ENCODE results near the gene DNAJC22.
A peak's percentile ranks its signal among the peaks of the same experiment; 100 is the strongest.
"Not testable (repeated sequence)": the region's sequence is repeated elsewhere in the genome, so short reads cannot be mapped to it uniquely, and the experiment has no call there.

The DNAJC22 gene

GRCh38 chr12:49346659-49347310 lies at the start of gene DNAJC22:
TSS of gene DNAJC22 (plus strand) at chr12:49346888. CDS start at chr12:49348873, 1,985 bp downstream.
- H3K27me3 ChIP-seq (ENCODE audit: insufficient read depth, low read length), result peaks cover 91% of the 10 kb centered on the region
- no peak within 1 kb of the TSS for H3K27ac ChIP-seq (ENCODE audit: low read length)
- H3K4me1 ChIP-seq (ENCODE audit: insufficient read depth, low read length), result peaks cover 9% of the 10 kb centered on the region
- H3K36me3 ChIP-seq (ENCODE audit: insufficient read depth, low read depth, low read length), result no peaks in the 10 kb centered on the region
- H3K9ac ChIP-seq (ENCODE audit: low read depth, low read length), result no peak within 1 kb of the TSS
- H3K4me3 ChIP-seq (ENCODE audit: low read length), result peak within 1 kb of the TSS; percentile 55; the same call in 1 of the 2 replicates
- no peaks in the 10 kb centered on the region for H3K9me3 ChIP-seq (ENCODE audit: insufficient read depth, low read depth, low read length)

- H3K4me3 ChIP-seq (ENCODE audit: low read length), result peak overlapping the region; percentile 41; the same call in 1 of the 2 replicates
- H3K36me3 ChIP-seq (ENCODE audit: insufficient read depth, low read depth, low read length), result no peaks in the 10 kb centered on the region
- 0 out of 2 replicates have a peak, but pooled peaks cover 3% of the 10 kb centered on the region for H3K9me3 ChIP-seq (ENCODE audit: insufficient read depth, low read depth, low read length)
- H3K27me3 ChIP-seq (ENCODE audit: insufficient read depth, low read length), result peaks cover 78% of the 10 kb centered on the region
- H3K27ac ChIP-seq (ENCODE audit: low read length), result no peak overlapping the region
- no peak overlapping the region for H3K9ac ChIP-seq (ENCODE audit: low read depth, low read length)
- H3K4me1 ChIP-seq (ENCODE audit: insufficient read depth, low read length), result no peaks in the 10 kb centered on the region
These were observed 49.0 kb upstream of the DNAJC22 start for GRCh38 chr12:49297695-49298060.

GRCh38 chr12:49298160-49298559 lies 48.5 kb upstream of the DNAJC22 start:
- H3K9me3 ChIP-seq (ENCODE audit: insufficient read depth, low read depth, low read length), result 0 out of 2 replicates have a peak, but pooled peaks cover 3% of the 10 kb centered on the region
- no peaks in the 10 kb centered on the region for H3K4me1 ChIP-seq (ENCODE audit: insufficient read depth, low read length)
- no peak overlapping the region for H3K9ac ChIP-seq (ENCODE audit: low read depth, low read length)
- no peak overlapping the region for H3K4me3 ChIP-seq (ENCODE audit: low read length)
- H3K27ac ChIP-seq (ENCODE audit: low read length), result no peak overlapping the region
- no peaks in the 10 kb centered on the region for H3K36me3 ChIP-seq (ENCODE audit: insufficient read depth, low read depth, low read length)
- H3K27me3 ChIP-seq (ENCODE audit: insufficient read depth, low read length), result peaks cover 78% of the 10 kb centered on the region

GRCh38 chr12:49301760-49302159 lies 44.9 kb upstream of the DNAJC22 start:
- Histone ChIP-seq H3K27me3 (ENCODE audit: insufficient read depth, low read length) (peaks cover 58% of the 10 kb centered on the region), H3K9me3 (ENCODE audit: insufficient read depth, low read depth, low read length) (no peaks in the 10 kb centered on the region), H3K27ac (ENCODE audit: low read length) (no peak overlapping the region), H3K4me1 (ENCODE audit: insufficient read depth, low read length) (no peaks in the 10 kb centered on the region), H3K9ac (ENCODE audit: low read depth, low read length) (no peak overlapping the region), H3K36me3 (ENCODE audit: insufficient read depth, low read depth, low read length) (no peaks in the 10 kb centered on the region), H3K4me3 (ENCODE audit: low read length) (no peak overlapping the region)

GRCh38 chr12:49304161-49304560 lies 42.5 kb upstream of the DNAJC22 start:
- no peak overlapping the region for H3K27ac ChIP-seq (ENCODE audit: low read length)
- no peaks in the 10 kb centered on the region for H3K4me1 ChIP-seq (ENCODE audit: insufficient read depth, low read length)
- peaks cover 34% of the 10 kb centered on the region for H3K27me3 ChIP-seq (ENCODE audit: insufficient read depth, low read length)
- H3K9me3 ChIP-seq (ENCODE audit: insufficient read depth, low read depth, low read length), result no peaks in the 10 kb centered on the region
- H3K4me3 ChIP-seq (ENCODE audit: low read length), result no peak overlapping the region
- no peaks in the 10 kb centered on the region for H3K36me3 ChIP-seq (ENCODE audit: insufficient read depth, low read depth, low read length)
- no peak overlapping the region for H3K9ac ChIP-seq (ENCODE audit: low read depth, low read length)

- no peaks in the 10 kb centered on the region for H3K36me3 ChIP-seq (ENCODE audit: insufficient read depth, low read depth, low read length)
- no peak overlapping the region for H3K9ac ChIP-seq (ENCODE audit: low read depth, low read length)
- no peak overlapping the region for H3K27ac ChIP-seq (ENCODE audit: low read length)
- peaks cover 33% of the 10 kb centered on the region for H3K27me3 ChIP-seq (ENCODE audit: insufficient read depth, low read length)
- no peaks in the 10 kb centered on the region for H3K9me3 ChIP-seq (ENCODE audit: insufficient read depth, low read depth, low read length)
- H3K4me3 ChIP-seq (ENCODE audit: low read length), result no peak overlapping the region
- no peaks in the 10 kb centered on the region for H3K4me1 ChIP-seq (ENCODE audit: insufficient read depth, low read length)
These were observed 40.8 kb upstream of the DNAJC22 start for GRCh38 chr12:49305762-49306510.

GRCh38 chr12:49309386-49309785 lies 37.3 kb upstream of the DNAJC22 start:
- no peak overlapping the region for H3K9ac ChIP-seq (ENCODE audit: low read depth, low read length)
- no peak overlapping the region for H3K4me3 ChIP-seq (ENCODE audit: low read length)
- no peaks in the 10 kb centered on the region for H3K9me3 ChIP-seq (ENCODE audit: insufficient read depth, low read depth, low read length)
- no peaks in the 10 kb centered on the region for H3K36me3 ChIP-seq (ENCODE audit: insufficient read depth, low read depth, low read length)
- H3K27me3 ChIP-seq (ENCODE audit: insufficient read depth, low read length), result peaks cover 12% of the 10 kb centered on the region; the same call in 1 of the 2 replicates
- H3K27ac ChIP-seq (ENCODE audit: low read length), result no peak overlapping the region
- no peaks in the 10 kb centered on the region for H3K4me1 ChIP-seq (ENCODE audit: insufficient read depth, low read length)

- not testable (repeated sequence) for H3K27me3 ChIP-seq (ENCODE audit: insufficient read depth, low read length); H3K9ac ChIP-seq (ENCODE audit: low read depth, low read length); H3K4me1 ChIP-seq (ENCODE audit: insufficient read depth, low read length)
These were observed 36.2 kb upstream of the DNAJC22 start for GRCh38 chr12:49310451-49311000.

GRCh38 chr12:49314811-49315210 lies 31.9 kb upstream of the DNAJC22 start:
- Histone ChIP-seq H3K27me3 (ENCODE audit: insufficient read depth, low read length) (peaks cover 2% of the 10 kb centered on the region), H3K9ac (ENCODE audit: low read depth, low read length) (no peak overlapping the region), H3K27ac (ENCODE audit: low read length) (no peak overlapping the region), H3K9me3 (ENCODE audit: insufficient read depth, low read depth, low read length) (no peaks in the 10 kb centered on the region), H3K4me3 (ENCODE audit: low read length) (no peak overlapping the region), H3K4me1 (ENCODE audit: insufficient read depth, low read length) (no peaks in the 10 kb centered on the region), H3K36me3 (ENCODE audit: insufficient read depth, low read depth, low read length) (no peaks in the 10 kb centered on the region)

More at GRCh38 chr12:49310451-49311000, 36.2 kb upstream of the DNAJC22 start:
- not testable (repeated sequence) for H3K36me3 ChIP-seq (ENCODE audit: insufficient read depth, low read depth, low read length); H3K9me3 ChIP-seq (ENCODE audit: insufficient read depth, low read depth, low read length); H3K27ac ChIP-seq (ENCODE audit: low read length); H3K4me3 ChIP-seq (ENCODE audit: low read length)

GRCh38 chr12:49317118-49317517 lies 29.6 kb upstream of the DNAJC22 start:
- H3K27me3 ChIP-seq (ENCODE audit: insufficient read depth, low read length); H3K27ac ChIP-seq (ENCODE audit: low read length); H3K4me1 ChIP-seq (ENCODE audit: insufficient read depth, low read length); H3K4me3 ChIP-seq (ENCODE audit: low read length); H3K9me3 ChIP-seq (ENCODE audit: insufficient read depth, low read depth, low read length); H3K9ac ChIP-seq (ENCODE audit: low read depth, low read length); H3K36me3 ChIP-seq (ENCODE audit: insufficient read depth, low read depth, low read length): not testable (repeated sequence)

- not testable (repeated sequence) for H3K4me1 ChIP-seq (ENCODE audit: insufficient read depth, low read length); H3K27me3 ChIP-seq (ENCODE audit: insufficient read depth, low read length); H3K9ac ChIP-seq (ENCODE audit: low read depth, low read length); H3K9me3 ChIP-seq (ENCODE audit: insufficient read depth, low read depth, low read length); H3K36me3 ChIP-seq (ENCODE audit: insufficient read depth, low read depth, low read length); H3K4me3 ChIP-seq (ENCODE audit: low read length); H3K27ac ChIP-seq (ENCODE audit: low read length)
These were observed 26.1 kb upstream of the DNAJC22 start for GRCh38 chr12:49320411-49321103.
